GM18870 (cell line): ENCODE results near the gene PCSK7.
"Not testable (repeated sequence)": the region's sequence is repeated elsewhere in the genome, so short reads cannot be mapped to it uniquely, and the experiment has no call there.

ENCODE experiments used
- ATAC-seq: cut with Tn5 transposase; IDR thresholded peaks from one replicate; pipeline ENCODE4 v1.9.1; 2021; ENCODE audit warnings: moderate library complexity; ENCODE audit not compliant: unreplicated experiment

The PCSK7 gene

GRCh38 chr11:117218133-117218915, 13.5 kb downstream of the PCSK7 start:
- ATAC-seq: no peak

DNA sequence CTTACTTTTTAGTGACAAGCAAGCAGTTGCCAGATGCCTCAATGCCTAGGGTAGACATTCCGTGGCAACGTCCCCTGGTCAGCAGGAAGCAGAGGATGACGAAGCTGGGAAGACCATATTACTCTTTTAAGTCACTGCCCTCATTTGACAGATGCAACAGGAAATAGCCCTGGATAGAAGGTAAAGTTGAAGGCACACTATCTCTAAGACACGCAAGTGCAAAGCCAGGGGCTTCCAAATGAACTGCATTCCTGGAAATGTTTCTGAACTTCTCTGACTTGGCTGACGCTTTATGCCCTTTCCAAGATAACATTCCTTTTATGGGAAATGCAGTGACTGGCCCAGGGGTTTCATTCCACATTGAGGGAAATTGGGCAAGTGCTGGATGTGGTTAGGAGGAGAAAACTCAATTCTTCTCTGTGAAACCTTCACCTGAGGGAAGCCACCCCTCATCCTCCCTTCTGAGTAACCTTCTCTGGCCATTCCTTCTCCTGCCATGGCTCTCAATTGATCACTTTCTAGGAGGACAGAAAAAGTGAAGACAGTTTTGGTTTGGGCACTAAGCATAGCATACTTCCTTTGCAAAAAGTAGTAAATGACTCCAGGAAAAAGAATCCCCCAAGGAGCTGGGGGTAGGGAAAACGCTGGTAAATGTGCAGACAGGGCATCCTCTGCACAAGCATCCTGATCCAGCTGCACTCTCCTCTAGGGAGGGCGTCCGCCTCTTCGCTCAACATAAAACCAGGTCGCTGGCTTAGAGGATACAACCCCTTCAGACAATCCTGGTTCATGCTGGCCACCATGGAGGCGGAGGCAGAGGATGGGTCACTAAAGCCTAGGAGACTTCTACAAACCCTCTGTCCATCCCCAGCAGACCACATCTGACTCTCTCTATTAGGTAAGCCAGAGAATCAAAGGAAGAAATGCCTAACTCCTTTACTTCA, 14.5 kb downstream of the PCSK7 start:
- ATAC-seq: no peak

DNA sequence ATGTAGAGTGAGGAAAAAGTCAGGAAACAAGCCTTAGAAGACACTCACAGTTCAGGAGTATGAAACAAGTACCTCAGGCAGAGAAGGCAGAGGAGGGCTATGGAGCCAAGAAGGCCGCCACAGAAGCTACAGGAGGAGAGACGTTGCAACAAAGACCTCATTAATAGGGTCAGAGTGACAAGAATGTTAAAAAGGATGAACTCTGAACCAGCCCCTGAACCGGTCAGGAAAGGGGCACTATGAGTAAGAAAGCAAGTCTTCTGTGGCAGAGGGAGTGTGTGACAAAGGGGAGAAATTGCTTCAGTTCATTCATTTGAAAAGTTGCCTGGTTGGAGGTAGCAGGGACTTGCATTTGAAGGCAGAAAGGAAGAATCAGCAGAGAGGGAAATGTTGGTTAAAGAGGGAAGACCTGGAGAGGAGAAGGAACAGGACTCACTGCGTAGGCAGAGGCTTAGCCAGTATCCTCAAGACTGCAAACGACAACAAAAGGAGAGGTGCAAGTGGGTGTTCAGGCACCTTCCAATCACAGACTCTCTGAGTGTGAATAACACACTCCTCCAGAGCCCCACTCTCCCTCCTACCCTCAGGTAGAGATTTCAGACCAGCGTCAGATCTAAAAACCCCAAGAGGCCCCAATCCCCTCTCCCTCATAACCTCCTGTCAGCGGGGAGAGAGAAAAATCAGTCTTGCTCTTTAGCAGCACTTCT, 17.3 kb downstream of the PCSK7 start:
- ATAC-seq: no peak

- ATAC-seq: no peak
These were observed 19.0 kb downstream of the PCSK7 start for GRCh38 chr11:117212697-117213355.

DNA sequence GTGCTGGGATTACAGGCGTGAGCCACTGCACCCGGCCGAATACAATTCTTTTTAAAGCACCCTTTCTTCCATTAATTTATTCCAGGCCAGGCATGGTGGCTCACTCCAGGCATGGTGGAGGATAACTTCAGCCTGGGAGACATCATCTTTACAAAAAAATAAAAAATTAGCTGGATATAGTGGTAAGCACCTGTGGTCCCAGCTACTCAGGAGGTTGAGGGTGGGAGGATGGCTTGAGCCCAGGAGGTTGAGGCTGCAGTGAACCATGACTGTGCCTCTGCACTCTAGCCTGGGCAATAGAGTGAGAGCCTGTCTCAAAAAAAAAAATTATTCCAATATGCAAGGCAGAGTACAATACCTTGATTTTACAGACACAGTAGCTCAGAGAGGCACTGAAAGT, 21.3 kb downstream of the PCSK7 start:
- no peak for ATAC-seq

GRCh38 chr11:117209351-117210125, 22.3 kb downstream of the PCSK7 start:
- ATAC-seq: not testable (repeated sequence)

- ATAC-seq: not testable (repeated sequence)
These were observed 23.2 kb downstream of the PCSK7 start for GRCh38 chr11:117208710-117209109.

DNA sequence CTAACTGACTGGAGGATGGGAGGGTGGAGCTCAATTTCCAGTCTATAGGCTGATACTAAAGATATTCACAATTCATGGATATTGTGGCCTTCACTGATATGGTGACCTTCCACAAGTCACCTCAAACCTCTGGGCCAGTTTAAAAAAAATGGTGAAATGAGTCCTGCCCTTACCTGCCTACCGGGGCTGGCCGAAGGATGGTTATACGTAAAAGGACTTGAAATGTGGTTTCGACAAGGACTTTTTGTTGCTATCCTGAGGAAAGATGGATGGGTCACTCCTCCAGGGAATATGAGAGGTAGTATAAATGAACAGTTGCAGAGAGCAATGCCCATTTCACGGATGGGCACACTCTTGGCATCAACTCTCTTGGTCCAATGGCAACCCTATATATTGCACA, 24.4 kb downstream of the PCSK7 start:
- ATAC-seq: not testable (repeated sequence)

DNA sequence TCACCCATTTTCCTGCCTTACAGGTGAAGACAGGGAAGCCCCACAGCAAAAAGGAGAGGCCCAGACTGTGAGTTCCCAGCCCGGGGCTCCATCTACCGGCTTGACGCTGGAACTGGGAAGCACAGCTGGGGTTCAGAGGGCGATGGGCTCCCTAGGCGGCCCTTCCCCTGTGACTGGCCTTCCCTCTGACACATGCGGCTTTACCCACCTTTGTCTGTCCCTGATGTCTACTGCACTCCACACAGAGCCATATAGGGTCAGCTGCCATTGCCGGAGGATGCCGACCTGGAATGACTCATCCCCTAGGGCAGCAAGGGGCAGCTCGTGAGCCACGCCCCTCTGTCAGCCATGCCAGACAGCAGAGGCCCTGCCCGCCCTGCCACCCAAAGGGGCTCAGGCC, 25.0 kb downstream of the PCSK7 start:
- ATAC-seq: not testable (repeated sequence)

GRCh38 chr11:117206111-117206510, 25.8 kb downstream of the PCSK7 start:
- not testable (repeated sequence) for ATAC-seq

DNA sequence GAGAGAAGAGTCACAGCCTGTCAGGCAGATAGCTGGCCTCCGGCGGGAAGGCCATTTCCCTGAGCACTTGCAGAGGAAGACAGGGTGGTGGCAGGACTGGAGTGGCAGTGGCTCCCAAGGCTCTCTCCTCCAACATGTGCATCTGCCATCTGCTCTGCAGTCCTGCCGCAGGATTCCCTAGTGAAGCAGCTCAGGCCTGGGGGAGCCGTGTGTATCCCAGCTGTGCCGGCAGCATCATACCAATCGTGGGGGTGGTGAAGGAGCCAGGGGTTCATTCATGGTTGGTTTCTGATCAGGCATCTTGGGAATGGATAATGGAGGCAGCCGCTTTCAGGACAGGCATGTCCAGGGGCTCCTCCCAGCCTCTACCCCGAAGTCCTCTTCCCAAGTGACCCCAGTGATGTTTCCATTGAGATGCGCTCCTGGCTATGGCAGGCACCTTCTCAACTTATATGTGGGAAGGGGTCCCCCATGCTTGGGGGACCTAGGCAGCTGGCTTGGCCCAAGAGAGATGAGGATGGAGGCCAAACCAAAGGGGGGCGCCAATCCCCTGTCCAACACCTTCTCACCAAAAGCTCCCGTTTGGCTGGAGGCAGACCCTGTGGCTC, 26.6 kb downstream of the PCSK7 start:
- no peak for ATAC-seq

DNA sequence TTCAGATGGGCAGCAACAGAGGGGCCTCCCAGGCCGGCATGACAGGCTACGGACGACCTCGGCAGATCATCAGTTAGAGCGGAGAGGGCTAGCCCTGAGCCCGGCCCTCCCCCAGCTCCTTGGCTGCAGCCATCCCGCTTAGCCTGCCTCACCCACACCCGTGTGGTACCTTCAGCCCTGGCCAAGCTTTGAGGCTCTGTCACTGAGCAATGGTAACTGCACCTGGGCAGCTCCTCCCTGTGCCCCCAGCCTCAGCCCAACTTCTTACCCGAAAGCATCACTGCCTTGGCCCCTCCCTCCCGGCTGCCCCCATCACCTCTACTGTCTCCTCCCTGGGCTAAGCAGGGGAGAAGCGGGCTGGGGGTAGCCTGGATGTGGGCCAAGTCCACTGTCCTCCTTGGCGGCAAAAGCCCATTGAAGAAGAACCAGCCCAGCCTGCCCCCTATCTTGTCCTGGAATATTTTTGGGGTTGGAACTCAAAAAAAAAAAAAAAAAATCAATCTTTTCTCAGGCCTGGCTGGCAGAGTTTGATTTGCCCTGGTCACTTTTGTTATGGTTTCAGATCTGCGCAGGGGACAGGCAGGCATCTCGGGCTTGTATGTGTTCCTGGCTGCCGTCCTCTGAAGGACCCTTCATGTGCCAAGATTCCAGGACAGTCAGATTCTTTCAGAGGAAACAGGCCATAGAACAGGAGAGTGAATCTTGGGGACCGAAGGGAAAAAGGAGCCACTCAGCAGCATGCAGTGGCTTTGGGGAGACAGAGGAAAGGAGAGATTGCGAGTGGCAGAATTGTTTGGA, 27.4 kb downstream of the PCSK7 start:
- no peak for ATAC-seq

DNA sequence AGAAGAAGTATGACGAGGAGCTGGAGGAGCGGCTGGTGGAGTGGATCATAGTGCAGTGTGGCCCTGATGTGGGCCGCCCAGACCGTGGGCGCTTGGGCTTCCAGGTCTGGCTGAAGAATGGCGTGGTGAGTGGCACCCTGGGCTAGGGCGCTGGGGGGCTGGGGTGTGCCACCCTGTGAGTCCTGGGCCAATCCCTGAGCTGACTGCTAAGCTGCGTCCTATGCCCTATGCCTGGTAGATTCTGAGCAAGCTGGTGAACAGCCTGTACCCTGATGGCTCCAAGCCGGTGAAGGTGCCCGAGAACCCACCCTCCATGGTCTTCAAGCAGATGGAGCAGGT, 28.8 kb downstream of the PCSK7 start:
- ATAC-seq: no peak

DNA sequence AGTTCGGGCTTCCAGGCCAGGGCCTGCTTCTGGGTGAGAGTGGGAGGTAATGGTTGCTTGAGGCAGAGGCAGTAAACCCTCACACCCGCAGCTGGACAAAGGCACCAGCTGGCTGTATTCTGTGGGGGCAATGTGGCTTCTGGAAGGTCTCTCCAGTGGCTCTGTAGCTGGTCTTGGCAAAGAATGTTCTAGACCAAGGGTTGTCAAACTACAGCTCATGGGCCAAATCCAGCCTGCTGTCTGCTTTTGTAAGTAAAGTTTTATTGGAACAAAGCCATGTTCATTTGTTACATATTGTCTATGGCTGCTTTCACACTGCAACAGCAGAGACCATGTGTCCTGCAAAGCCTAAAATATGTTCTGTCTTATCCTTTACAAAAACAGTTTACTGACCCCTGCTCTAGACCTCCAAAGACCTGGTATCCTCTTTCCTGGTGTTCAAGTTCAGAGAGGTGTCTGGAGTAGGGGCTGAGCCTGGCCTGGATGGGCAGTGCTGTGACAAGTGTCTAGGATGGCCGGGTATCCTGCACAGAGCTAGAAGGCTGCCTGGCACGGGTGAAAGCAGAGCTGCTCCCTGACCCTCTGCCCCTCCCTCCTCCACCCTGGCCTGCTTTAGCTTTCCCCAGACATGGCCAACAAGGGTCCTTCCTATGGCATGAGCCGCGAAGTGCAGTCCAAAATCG, 29.3 kb downstream of the PCSK7 start:
- ATAC-seq: no peak

DNA sequence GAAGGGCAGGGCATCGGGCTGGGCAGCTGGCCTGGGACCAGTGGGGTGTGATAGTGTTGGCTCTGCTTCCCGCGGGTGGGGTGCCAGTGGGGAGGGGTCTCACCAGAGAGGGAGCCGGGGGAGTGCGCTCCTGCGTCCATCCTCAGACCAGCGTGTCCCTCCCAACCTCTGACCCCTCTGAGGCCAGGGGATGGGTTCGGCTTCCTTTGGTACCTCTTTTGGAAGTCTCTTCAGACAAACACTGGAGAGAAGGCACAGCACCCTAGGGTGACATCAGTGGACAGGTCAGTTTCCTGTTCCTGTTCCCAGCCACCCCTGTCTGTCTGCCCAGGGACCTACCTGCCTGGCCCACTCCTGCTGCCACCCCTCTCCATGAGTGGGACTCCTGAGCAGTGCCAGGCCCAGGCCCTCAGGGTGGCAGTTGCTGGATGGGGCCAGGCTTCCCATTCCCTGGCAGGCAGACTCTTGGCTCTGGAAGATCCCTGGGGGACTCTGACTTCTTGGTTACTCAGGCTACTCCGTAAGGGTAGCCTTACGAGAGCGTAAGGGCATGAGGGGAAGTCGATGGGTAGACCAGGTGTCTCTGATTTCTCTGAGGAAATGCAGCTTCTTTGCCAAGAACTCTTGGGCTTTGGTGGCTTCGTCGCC, 30.1 kb downstream of the PCSK7 start:
- ATAC-seq: no peak

DNA sequence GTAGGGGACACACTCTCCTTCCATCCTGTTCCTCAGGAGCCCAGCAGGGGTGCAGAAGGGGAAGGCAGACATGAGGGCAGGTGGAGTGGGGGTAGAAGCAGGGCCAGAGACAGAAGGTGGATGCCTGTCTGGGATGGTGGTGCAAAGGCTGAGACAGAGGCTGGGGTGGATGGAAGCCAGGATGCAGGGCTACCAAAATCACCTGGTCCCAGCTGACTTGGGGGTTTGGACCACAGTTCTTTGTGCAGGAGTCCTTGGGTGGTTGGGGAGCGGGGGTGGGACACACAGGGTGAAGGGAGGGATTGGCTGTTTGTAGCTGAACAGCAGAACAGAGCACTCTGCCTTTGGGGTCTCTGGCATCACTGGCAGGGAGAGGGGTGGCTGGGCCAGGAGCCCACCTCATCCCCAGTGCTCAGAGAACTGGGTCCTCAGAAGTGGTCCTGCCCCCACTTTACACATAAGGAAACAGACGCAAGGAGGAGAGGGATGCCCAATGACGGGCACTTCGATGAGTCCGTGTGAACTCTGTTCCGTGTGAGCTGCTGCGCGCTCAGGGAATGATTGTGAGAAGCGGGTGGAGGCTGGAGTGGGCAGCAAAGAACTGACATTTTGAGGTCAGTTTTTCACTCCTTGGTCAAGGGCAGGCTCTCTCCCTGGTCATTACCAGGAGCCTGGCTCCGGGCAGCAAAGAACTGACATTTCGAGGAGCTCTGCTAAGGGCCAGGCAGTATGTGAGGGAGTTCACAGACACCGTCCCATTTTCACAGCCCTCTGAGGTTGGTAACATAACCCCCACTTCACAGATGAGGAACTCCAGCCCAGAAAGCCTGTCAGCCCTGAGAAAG, 30.8 kb downstream of the PCSK7 start:
- ATAC-seq: no peak
